NCI-H2227 (cell line): ENCODE measurements around the gene EIF3C.
"Not testable (repeated sequence)": the region's sequence is repeated elsewhere in the genome, so short reads cannot be mapped to it uniquely, and the experiment has no call there.

Experiments used
- DNase-seq: peaks from one replicate; lab custom pipeline; 2025; ENCODE audit not compliant: unreplicated experiment; lab: John Stamatoyannopoulos, UW

Gene EIF3C

GRCh38 chr16:28749997-28750465 lies 38.8 kb downstream of the EIF3C start:
- not testable (repeated sequence) for DNase-seq

- not testable (repeated sequence) for DNase-seq
Observed at GRCh38 chr16:28750469-28751067, 39.3 kb downstream of the EIF3C start.

GRCh38 chr16:28751487-28751886 lies 40.2 kb downstream of the EIF3C start, which contains the start of gene NPIPB9:
TSS of gene NPIPB9 (plus strand) at chr16:28751787.
- DNase-seq = not testable (repeated sequence)

- DNase-seq = not testable (repeated sequence)
Observed at GRCh38 chr16:28781697-28782096, 70.4 kb downstream of the EIF3C start.

GRCh38 chr16:28782357-28782756 lies 71.1 kb downstream of the EIF3C start:
- DNase-seq = not testable (repeated sequence)
